ENCODE data around the gene ASIC3.
"Not testable (repeated sequence)": the region's sequence is repeated elsewhere in the genome, so short reads cannot be mapped to it uniquely, and the experiment has no call there.

The ASIC3 gene

GRCh38 chr7:151032936-151033863, 15.1 kb upstream of the ASIC3 start:
- in situ Hi-C loops (cut with HindIII; ENCODE audit: low sequenced_read_pairs), result no loop called here

- in situ Hi-C loops (cut with HindIII; ENCODE audit: low sequenced_read_pairs), result no loop called here
Observed at GRCh38 chr7:151033864-151034249, 14.5 kb upstream of the ASIC3 start.

- in situ Hi-C loops (cut with HindIII; ENCODE audit: low sequenced_read_pairs), result no loop called here
Observed at GRCh38 chr7:151034312-151035025, 13.9 kb upstream of the ASIC3 start.

GRCh38 chr7:151035026-151035717, 13.2 kb upstream of the ASIC3 start:
- in situ Hi-C loops (cut with HindIII; ENCODE audit: low sequenced_read_pairs), result no loop called here

- in situ Hi-C loops (cut with HindIII; ENCODE audit: low sequenced_read_pairs), result no loop called here
Observed at GRCh38 chr7:151035902-151036301, 12.4 kb upstream of the ASIC3 start.

- in situ Hi-C loops (cut with HindIII; ENCODE audit: low sequenced_read_pairs), result no loop called here
Observed at GRCh38 chr7:151038951-151039849, 9.1 kb upstream of the ASIC3 start.

- in situ Hi-C loops (cut with HindIII; ENCODE audit: low sequenced_read_pairs), result no loop called here
Observed at GRCh38 chr7:151039850-151040548, 8.3 kb upstream of the ASIC3 start.

GRCh38 chr7:151040616-151041375, 7.5 kb upstream of the ASIC3 start:
- in situ Hi-C loops (cut with HindIII; ENCODE audit: low sequenced_read_pairs), result no loop called here

GRCh38 chr7:151043449-151043848, 4.9 kb upstream of the ASIC3 start:
- in situ Hi-C loops (cut with HindIII; ENCODE audit: low sequenced_read_pairs), result not testable (repeated sequence)

- in situ Hi-C loops (cut with HindIII; ENCODE audit: low sequenced_read_pairs), result no loop called here
Observed at GRCh38 chr7:151043959-151044358, 4.4 kb upstream of the ASIC3 start.

- in situ Hi-C loops (cut with HindIII; ENCODE audit: low sequenced_read_pairs), result no loop called here
Observed at GRCh38 chr7:151045262-151045661, 3.1 kb upstream of the ASIC3 start.

GRCh38 chr7:151045967-151046366, 2.4 kb upstream of the ASIC3 start:
- in situ Hi-C loops (cut with HindIII; ENCODE audit: low sequenced_read_pairs), result no loop called here

- in situ Hi-C loops (cut with HindIII; ENCODE audit: low sequenced_read_pairs), result no loop called here
Observed at GRCh38 chr7:151046603-151047573, 1.4 kb upstream of the ASIC3 start.

GRCh38 chr7:151048911-151049463, 656 bp downstream of the ASIC3 start:
- in situ Hi-C loops (cut with HindIII; ENCODE audit: low sequenced_read_pairs), result no loop called here

GRCh38 chr7:151051108-151051507, 2.8 kb downstream of the ASIC3 start:
- in situ Hi-C loops (cut with HindIII; ENCODE audit: low sequenced_read_pairs), result no loop called here

GRCh38 chr7:151053096-151053495, 4.8 kb downstream of the ASIC3 start:
- in situ Hi-C loops (cut with HindIII; ENCODE audit: low sequenced_read_pairs), result no loop called here

- in situ Hi-C loops (cut with HindIII; ENCODE audit: low sequenced_read_pairs), result no loop called here
Observed at GRCh38 chr7:151053751-151054150, 5.4 kb downstream of the ASIC3 start.

GRCh38 chr7:151056283-151056665, 7.9 kb downstream of the ASIC3 start:
- in situ Hi-C loops (cut with HindIII; ENCODE audit: low sequenced_read_pairs), result no loop called here
